Prostate gland (tissue), 2 donors: ENCODE results near the gene ITPR2.

ENCODE experiments used
- POLR2AphosphoS5 ChIP-seq: sonication (generic); formaldehyde crosslinking; IDR thresholded peaks from one replicate; pipeline ENCODE4 v1.6.1; 2017; ENCODE audit warnings: antibody characterized with exemption
- TF ChIP-seq, protein P1 (sequence below), 4 experiments: fragments of 200-600 bp in 2 of 4; fragments of 450-650 bp in 2 of 4; sonication (generic) in 2 of 4; IDR thresholded peaks; 1 replicate in 3 of 4; 2 replicates in 1 of 4; pipeline ENCODE4 v1.5.1; 2016 to 2019; ENCODE audit warnings: antibody characterized with exemption in 4 of 4, mild to moderate bottlenecking in 2 of 4, moderate library complexity in 2 of 4

DNA sequence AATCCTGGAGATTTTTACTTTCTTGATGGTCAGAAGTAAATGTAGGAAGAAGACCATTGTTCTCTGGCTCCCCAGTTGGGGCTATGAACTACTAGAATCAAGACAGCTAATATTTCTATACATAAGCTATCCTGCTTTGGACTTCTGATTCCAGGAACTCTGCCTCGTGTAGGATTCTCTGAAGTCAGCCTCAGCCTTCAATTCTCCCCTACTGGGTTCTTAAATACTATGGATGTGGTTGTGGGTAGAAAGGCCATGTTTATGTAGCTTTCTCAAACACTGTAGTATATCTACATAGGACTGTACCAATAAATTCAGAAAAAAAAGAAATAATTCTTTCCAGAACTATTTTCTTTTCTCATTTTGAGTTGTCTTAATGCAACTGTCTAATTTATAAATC lies 302.5 kb downstream of the ITPR2 start:
- TF ChIP-seq, protein P1, sequence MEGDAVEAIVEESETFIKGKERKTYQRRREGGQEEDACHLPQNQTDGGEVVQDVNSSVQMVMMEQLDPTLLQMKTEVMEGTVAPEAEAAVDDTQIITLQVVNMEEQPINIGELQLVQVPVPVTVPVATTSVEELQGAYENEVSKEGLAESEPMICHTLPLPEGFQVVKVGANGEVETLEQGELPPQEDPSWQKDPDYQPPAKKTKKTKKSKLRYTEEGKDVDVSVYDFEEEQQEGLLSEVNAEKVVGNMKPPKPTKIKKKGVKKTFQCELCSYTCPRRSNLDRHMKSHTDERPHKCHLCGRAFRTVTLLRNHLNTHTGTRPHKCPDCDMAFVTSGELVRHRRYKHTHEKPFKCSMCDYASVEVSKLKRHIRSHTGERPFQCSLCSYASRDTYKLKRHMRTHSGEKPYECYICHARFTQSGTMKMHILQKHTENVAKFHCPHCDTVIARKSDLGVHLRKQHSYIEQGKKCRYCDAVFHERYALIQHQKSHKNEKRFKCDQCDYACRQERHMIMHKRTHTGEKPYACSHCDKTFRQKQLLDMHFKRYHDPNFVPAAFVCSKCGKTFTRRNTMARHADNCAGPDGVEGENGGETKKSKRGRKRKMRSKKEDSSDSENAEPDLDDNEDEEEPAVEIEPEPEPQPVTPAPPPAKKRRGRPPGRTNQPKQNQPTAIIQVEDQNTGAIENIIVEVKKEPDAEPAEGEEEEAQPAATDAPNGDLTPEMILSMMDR (IDR thresholded peaks at IDR 0.05): no peak
- no peak for TF ChIP-seq POLR2AphosphoS5
